Tibial nerve (tissue), 4 donors: Measurements from ENCODE around the gene FAM117A. TPM values are rescaled to one million over a fixed set of nuclear protein-coding genes. Genes with fewer than 3 reads are reported as not detected.
A peak's percentile ranks its signal among the peaks of the same experiment; 100 is the strongest.

Experiments
- DNase-seq, 2 donors: peaks; one replicate each; pipeline ENCODE4 v3.0.0-alpha.2; 2019; ENCODE audit warnings: low spot score in 2 of 2
- H3K27ac ChIP-seq, 4 donors: fragments of 200-600 bp; sonication (generic) in 3 of 4; one replicate each; pipeline ENCODE4 v1.5.1; 2017 to 2019; ENCODE audit warnings: mild to moderate bottlenecking in 1 of 4
- H3K27me3 ChIP-seq, 2 donors: fragments of 200-600 bp; sonication (generic) in 1 of 2; one replicate each; pipeline versions ENCODE4 v1.5.1 to v1.6.0; 2017 to 2019
- H3K36me3 ChIP-seq, 3 donors: fragments of 200-600 bp; sonication (generic); one replicate each; pipeline ENCODE4 v1.5.1; 2018 to 2019
- H3K4me1 ChIP-seq, 4 donors: fragments of 200-600 bp; sonication (generic) in 3 of 4; one replicate each; pipeline ENCODE4 v1.5.1; 2017 to 2019
- H3K4me3 ChIP-seq, 4 donors: fragments of 200-600 bp; sonication (generic) in 3 of 4; one replicate each; pipeline ENCODE4 v1.5.1; 2017 to 2019; ENCODE audit warnings: mild to moderate bottlenecking in 1 of 4, moderate library complexity in 1 of 4
- H3K9me3 ChIP-seq, 4 donors: fragments of 200-600 bp; sonication (generic) in 3 of 4; one replicate each; pipeline ENCODE4 v1.5.1; 2017 to 2019
- CTCF ChIP-seq, 5 experiments: fragments of 200-600 bp in 3 of 5; fragments of 450-650 bp in 2 of 5; sonication (generic) in 3 of 5; IDR thresholded peaks; one replicate each; pipeline ENCODE4 v1.5.1; 2016 to 2019; ENCODE audit warnings: antibody characterized with exemption in 5 of 5, mild to moderate bottlenecking in 3 of 5, moderate library complexity in 2 of 5
- EP300 ChIP-seq, 2 donors: sonication (generic); formaldehyde crosslinking; IDR thresholded peaks; one replicate each; pipeline ENCODE4 v1.6.1; 2017; ENCODE audit warnings: antibody characterized with exemption in 2 of 2, mild to moderate bottlenecking in 1 of 2
- POLR2A ChIP-seq, 2 donors: fragments of 450-650 bp; IDR thresholded peaks; one replicate each; pipeline ENCODE4 v1.6.1; 2017; ENCODE audit warnings: antibody characterized with exemption in 2 of 2, mild to moderate bottlenecking in 2 of 2, moderate library complexity in 2 of 2
- WGBS, 2 donors: methylation state at CpG; one replicate each; pipeline ENCODE4 v1.1.5; 2018; 5-methylcytosine and 5-hydroxymethylcytosine counted together
- total RNA-seq, 4 donors: library from RNA; depleted of rRNA; stranded (reverse); fragments of >200 nt; gene quantifications; one replicate each; pipeline ENCODE4 v1.1.0, GENCODE V29; 2016

FAM117A gene
- total RNA-seq, 4 donors from 2014 or later, result 12.9 to 23.1 (median 18.3) TPM

GRCh38 chr17:49752508-49752907 is 11.4 kb downstream of the FAM117A start:
- H3K9me3 ChIP-seq, result no peaks in the 10 kb centered on the region
- 86 to 92% methylated on average over 3 of the region's 3 CpGs for WGBS, 2 donors
- no peak for DNase-seq

GRCh38 chr17:49749730-49750129 is 14.2 kb downstream of the FAM117A start:
- no peak for DNase-seq
- WGBS, 2 donors, result 92 to 95% methylated on average over 3 of the region's 3 CpGs

More at GRCh38 chr17:49752508-49752907, 11.4 kb downstream of the FAM117A start:
- H3K4me3 ChIP-seq, result no peak overlapping the region
- H3K36me3 ChIP-seq, result no peaks in the 10 kb centered on the region
- peaks cover 0 to 27% (median 11%) of the 10 kb centered on the region in 4 donors for H3K4me1 ChIP-seq
- H3K27me3 ChIP-seq, result no peaks in the 10 kb centered on the region
- no peak overlapping the region for H3K27ac ChIP-seq
- TF ChIP-seq CTCF (IDR thresholded peaks at IDR 0.05), result no peak
- no peak for TF ChIP-seq POLR2A (IDR thresholded peaks at IDR 0.05)

GRCh38 chr17:49748791-49749190 is 15.1 kb downstream of the FAM117A start:
- Histone ChIP-seq H3K9me3 (no peaks in the 10 kb centered on the region), H3K27me3 (no peaks in the 10 kb centered on the region), H3K27ac (peak overlapping the region in 1 of 4 donors; percentile 31), H3K36me3 (no peaks in the 10 kb centered on the region), H3K4me3 (no peak overlapping the region), H3K4me1 (peaks cover 0 to 26% (median 4%) of the 10 kb centered on the region in 4 donors)
- 89 to 93% methylated on average over 7 of the region's 7 CpGs for WGBS, 2 donors
- DNase-seq, result no peak
- TF ChIP-seq EP300 (IDR thresholded peaks at IDR 0.05), result no peak
- no peak for TF ChIP-seq POLR2A (IDR thresholded peaks at IDR 0.05)
- TF ChIP-seq CTCF (IDR thresholded peaks at IDR 0.05), result no peak

More at GRCh38 chr17:49749730-49750129, 14.2 kb downstream of the FAM117A start:
- Histone ChIP-seq H3K27me3 (no peaks in the 10 kb centered on the region), H3K27ac (peak overlapping the region in 1 of 4 donors; percentile 31), H3K9me3 (no peaks in the 10 kb centered on the region), H3K36me3 (no peaks in the 10 kb centered on the region), H3K4me3 (no peak overlapping the region), H3K4me1 (peaks cover 0 to 25% (median 0%) of the 10 kb centered on the region in 4 donors)
- TF ChIP-seq EP300 (IDR thresholded peaks at IDR 0.05) (no peak), CTCF (IDR thresholded peaks at IDR 0.05) (no peak), POLR2A (IDR thresholded peaks at IDR 0.05) (no peak)

GRCh38 chr17:49748223-49748622 is 15.7 kb downstream of the FAM117A start:
- Histone ChIP-seq H3K4me3 (no peak overlapping the region), H3K4me1 (peaks cover 0 to 29% (median 7%) of the 10 kb centered on the region in 4 donors), H3K27me3 (no peaks in the 10 kb centered on the region), H3K27ac (peak overlapping the region in 1 of 4 donors; percentile 71), H3K36me3 (no peaks in the 10 kb centered on the region), H3K9me3 (no peaks in the 10 kb centered on the region)
- TF ChIP-seq CTCF (IDR thresholded peaks at IDR 0.05) (no peak), EP300 (IDR thresholded peaks at IDR 0.05) (no peak), POLR2A (IDR thresholded peaks at IDR 0.05) (no peak)
- 89 to 90% methylated on average over 3 of the region's 3 CpGs for WGBS, 2 donors
- DNase-seq, result no peak

- no peak for TF ChIP-seq POLR2A (IDR thresholded peaks at IDR 0.05)
- TF ChIP-seq EP300 (IDR thresholded peaks at IDR 0.05), result no peak
- no peak for TF ChIP-seq CTCF (IDR thresholded peaks at IDR 0.05)
- no peak for DNase-seq
- Histone ChIP-seq H3K36me3 (no peaks in the 10 kb centered on the region), H3K4me3 (no peak overlapping the region), H3K27ac (peak overlapping the region in 1 of 4 donors; percentile 71), H3K27me3 (no peaks in the 10 kb centered on the region), H3K4me1 (peaks cover 0 to 34% (median 12%) of the 10 kb centered on the region in 4 donors), H3K9me3 (no peaks in the 10 kb centered on the region)
- WGBS, 2 donors, result 50 to 70% methylated on average over 1 of the region's 1 CpG
Measured at GRCh38 chr17:49747632-49748031, 16.3 kb downstream of the FAM117A start.
